A549 (cell line): ENCODE data around the gene RBCK1. TPM values are rescaled to one million over a fixed set of nuclear protein-coding genes. Genes with fewer than 3 reads are reported as not detected.

Experiments
- ATAC-seq, 2 experiments: fragments of 200-7000 bp in 1 of 2; fragments of >200 bp in 1 of 2; cut with Nextera tagmentation in 1 of 2; cut with Tn5 transposase in 1 of 2; 3 replicates each; pipeline versions ENCODE4 v1.8.0 to v1.9.1; 2018 to 2020; ENCODE audit warnings: mild to moderate bottlenecking in 1 of 2, moderate library complexity in 1 of 2
- CTCF ChIA-PET: fragments of 300-600 bp; sonication (Branson Sonifier 250); formaldehyde crosslinking; extraction: SDS; loops from one replicate; lab custom pipeline; 2021; ENCODE audit warnings: antibody characterized with exemption, inconsistent platforms; lab: Yijun Ruan, JAX
- POLR2A ChIA-PET: fragments of 350-600 bp; formaldehyde crosslinking; extraction: SDS; loops from one replicate; lab custom pipeline; 2021; ENCODE audit warnings: antibody characterized with exemption, inconsistent platforms; lab: Yijun Ruan, JAX
- DNase-seq, 2 experiments: peaks; one replicate each; pipeline versions ENCODE4 v3.0.0 to v3.0.0-alpha.2; 2011 to 2016; ENCODE audit warnings: low read depth in 1 of 2, low spot score in 1 of 2
- FAIRE-seq: peaks from 2 replicates; lab custom pipeline; 2011; peaks lifted over from hg19 to GRCh38; lab: Jason Lieb, UNC
- H3K27ac ChIP-seq, 2 experiments: fragments of >200 bp; sonication (Bioruptor Twin); formaldehyde crosslinking; 3 replicates each; pipeline ENCODE4 v1.5.1; 2016 to 2017
- H3K4me1 ChIP-seq: fragments of >200 bp; sonication (Bioruptor Twin); formaldehyde crosslinking; 3 replicates; pipeline ENCODE4 v1.6.1; 2016
- H3K4me2 ChIP-seq: fragments of >200 bp; sonication (Bioruptor Twin); formaldehyde crosslinking; 3 replicates; pipeline ENCODE4 v1.6.1; 2016
- H3K4me3 ChIP-seq: fragments of >200 bp; sonication (Bioruptor Twin); formaldehyde crosslinking; 3 replicates; pipeline ENCODE4 v1.5.1; 2016
- H3K9me3 ChIP-seq: fragments of >200 bp; sonication (Bioruptor Twin); formaldehyde crosslinking; 3 replicates; pipeline ENCODE4 v1.6.1; 2016
- BHLHE40 ChIP-seq: IDR thresholded peaks from 2 replicates; pipeline ENCODE4 v1.6.1; 2012; ENCODE audit warnings: low read depth, low read length, inconsistent platforms
- CHD2 ChIP-seq: fragments of 150-350 bp; IDR thresholded peaks from 2 replicates; pipeline ENCODE4 v1.6.1; 2014; ENCODE audit warnings: low read length; ENCODE audit not compliant: partially characterized antibody
- CHD4 ChIP-seq: fragments of 200-600 bp; sonication (generic); IDR thresholded peaks from 2 replicates; pipeline ENCODE4 v1.6.1; 2016; ENCODE audit warnings: antibody characterized with exemption, mild to moderate bottlenecking, borderline replicate concordance
- EHF ChIP-seq: fragments of 250-450 bp; sonication (Bioruptor Pico); IDR thresholded peaks from 2 replicates; pipeline ENCODE4 v1.5.0; 2020; ENCODE audit warnings: mild to moderate bottlenecking
- FOXS1 ChIP-seq: fragments of 250-450 bp; sonication (Bioruptor Pico); IDR thresholded peaks from 2 replicates; pipeline ENCODE4 v1.5.0; 2020; ENCODE audit warnings: mild to moderate bottlenecking, moderate library complexity
- GATA3 ChIP-seq: IDR thresholded peaks from 2 replicates; pipeline ENCODE4 v1.6.1; 2012; ENCODE audit warnings: borderline replicate concordance
- HDAC2 ChIP-seq: fragments of 200-600 bp; sonication (generic); IDR thresholded peaks from 2 replicates; pipeline ENCODE4 v1.6.1; 2016
- HES2 ChIP-seq: fragments of >200 bp; sonication (Bioruptor Twin); formaldehyde crosslinking; IDR thresholded peaks from 2 replicates; pipeline ENCODE4 v1.6.1; 2016
- HEYL ChIP-seq: fragments of 250-450 bp; sonication (Bioruptor Pico); IDR thresholded peaks from 2 replicates; pipeline ENCODE4 v1.8.0; 2021; ENCODE audit warnings: mild to moderate bottlenecking, moderate library complexity
- HOXA7 ChIP-seq: fragments of 250-450 bp; sonication (Bioruptor Pico); IDR thresholded peaks from 2 replicates; pipeline ENCODE4 v1.5.0; 2020; ENCODE audit warnings: mild to moderate bottlenecking, moderate library complexity
- HOXB13 ChIP-seq: fragments of 250-450 bp; sonication (Bioruptor Pico); IDR thresholded peaks from 2 replicates; pipeline ENCODE4 v1.5.0; 2020; ENCODE audit warnings: low read depth, mild to moderate bottlenecking, moderate library complexity
- MAFK ChIP-seq: fragments of 450-650 bp; IDR thresholded peaks from 2 replicates; pipeline ENCODE4 v1.6.1; 2014; ENCODE audit not compliant: partially characterized antibody
- MYC ChIP-seq: IDR thresholded peaks from 2 replicates; pipeline ENCODE4 v1.6.1; 2012; ENCODE audit warnings: mild to moderate bottlenecking, inconsistent platforms, low read length, improper control_type of control experiment, borderline replicate concordance
- NFE2L2 ChIP-seq: fragments of 150-350 bp; conservative IDR thresholded peaks from 2 replicates; pipeline ENCODE4 v1.6.1; 2014; ENCODE audit warnings: low read length
- NPAS2 ChIP-seq: fragments of 250-450 bp; sonication (Bioruptor Pico); IDR thresholded peaks from 2 replicates; pipeline ENCODE4 v1.8.0; 2022; ENCODE audit warnings: mild to moderate bottlenecking, moderate library complexity, borderline replicate concordance
- NR3C1 ChIP-seq: fragments of >200 bp; sonication (Bioruptor Twin); formaldehyde crosslinking; IDR thresholded peaks from 3 replicates; pipeline ENCODE4 v1.6.1; 2017
- PBX3 ChIP-seq: IDR thresholded peaks from 2 replicates; pipeline ENCODE4 v1.6.1; 2012
- RFX5 ChIP-seq: fragments of 450-650 bp; IDR thresholded peaks from 2 replicates; pipeline ENCODE4 v1.7.1; 2014; ENCODE audit warnings: antibody characterized with exemption, mild to moderate bottlenecking, moderate library complexity
- RNF2 ChIP-seq: fragments of 200-600 bp; sonication (generic); IDR thresholded peaks from 2 replicates; pipeline ENCODE4 v1.6.1; 2016; ENCODE audit warnings: low read depth, mild to moderate bottlenecking, antibody characterized with exemption, moderate library complexity, borderline replicate concordance
- SMC3 ChIP-seq: fragments of >200 bp; sonication (Bioruptor Twin); formaldehyde crosslinking; IDR thresholded peaks from 3 replicates; pipeline ENCODE4 v1.6.1; 2018; ENCODE audit warnings: inconsistent platforms
- SREBF2 ChIP-seq: fragments of 450-650 bp; IDR thresholded peaks from 2 replicates; pipeline ENCODE4 v1.6.1; 2014; ENCODE audit warnings: mild to moderate bottlenecking, moderate library complexity
- TP53 ChIP-seq: fragments of 250-450 bp; sonication (Bioruptor Pico); IDR thresholded peaks from 2 replicates; pipeline ENCODE4 v1.5.0; 2021; ENCODE audit warnings: mild to moderate bottlenecking, moderate library complexity
- ZFP36 ChIP-seq: fragments of 450-650 bp; IDR thresholded peaks from 2 replicates; pipeline ENCODE4 v1.6.1; 2014; ENCODE audit warnings: borderline replicate concordance; ENCODE audit not compliant: partially characterized antibody
- WGBS: methylation state at CpG from one replicate; pipeline ENCODE4 v1.1.6; 2017; ENCODE audit errors: missing lambda C conversion rate; 5-methylcytosine and 5-hydroxymethylcytosine counted together
- polyA plus RNA-seq, 4 experiments: library from polyadenylated mRNA; depleted of rRNA in 3 of 4; stranded (reverse); fragments of >200 nt; fragmentation: RNase III in 1 of 4; extraction: RNeasy Plus Mini Kit Qiagen cat#74134 plus additional on column Dnase treatment in 1 of 4; gene quantifications; 2 replicates in 3 of 4; 3 replicates in 1 of 4; pipeline ENCODE4 v1.2.3, GENCODE V29; 2011 to 2017
- TF ChIP-seq, protein P1 (sequence below): fragments of 200-600 bp; sonication (generic); IDR thresholded peaks from 2 replicates; pipeline ENCODE4 v1.6.1; 2016; ENCODE audit warnings: antibody characterized with exemption, mild to moderate bottlenecking, moderate library complexity
- TF ChIP-seq, protein P2 (sequence below): fragments of >200 bp; sonication (Bioruptor Twin); formaldehyde crosslinking; IDR thresholded peaks from 3 replicates; pipeline ENCODE4 v1.5.1; 2016
- TF ChIP-seq, protein P3 (sequence below): fragments of >200 bp; sonication (Bioruptor Twin); formaldehyde crosslinking; IDR thresholded peaks from 3 replicates; pipeline ENCODE4 v1.6.1; 2016
- TF ChIP-seq, protein P4 (sequence below): fragments of 150-350 bp; IDR thresholded peaks from 2 replicates; pipeline ENCODE4 v1.6.1; 2014; ENCODE audit warnings: low read depth, mild to moderate bottlenecking, low read length
- TF ChIP-seq, protein P5 (sequence below): fragments of 450-650 bp; IDR thresholded peaks from 2 replicates; pipeline ENCODE4 v1.6.1; 2014; ENCODE audit warnings: antibody characterized with exemption

Gene RBCK1
- polyA plus RNA-seq, 2 of the 4 experiments (the other 2 are of a cell fraction): 117 to 222 TPM

DNA sequence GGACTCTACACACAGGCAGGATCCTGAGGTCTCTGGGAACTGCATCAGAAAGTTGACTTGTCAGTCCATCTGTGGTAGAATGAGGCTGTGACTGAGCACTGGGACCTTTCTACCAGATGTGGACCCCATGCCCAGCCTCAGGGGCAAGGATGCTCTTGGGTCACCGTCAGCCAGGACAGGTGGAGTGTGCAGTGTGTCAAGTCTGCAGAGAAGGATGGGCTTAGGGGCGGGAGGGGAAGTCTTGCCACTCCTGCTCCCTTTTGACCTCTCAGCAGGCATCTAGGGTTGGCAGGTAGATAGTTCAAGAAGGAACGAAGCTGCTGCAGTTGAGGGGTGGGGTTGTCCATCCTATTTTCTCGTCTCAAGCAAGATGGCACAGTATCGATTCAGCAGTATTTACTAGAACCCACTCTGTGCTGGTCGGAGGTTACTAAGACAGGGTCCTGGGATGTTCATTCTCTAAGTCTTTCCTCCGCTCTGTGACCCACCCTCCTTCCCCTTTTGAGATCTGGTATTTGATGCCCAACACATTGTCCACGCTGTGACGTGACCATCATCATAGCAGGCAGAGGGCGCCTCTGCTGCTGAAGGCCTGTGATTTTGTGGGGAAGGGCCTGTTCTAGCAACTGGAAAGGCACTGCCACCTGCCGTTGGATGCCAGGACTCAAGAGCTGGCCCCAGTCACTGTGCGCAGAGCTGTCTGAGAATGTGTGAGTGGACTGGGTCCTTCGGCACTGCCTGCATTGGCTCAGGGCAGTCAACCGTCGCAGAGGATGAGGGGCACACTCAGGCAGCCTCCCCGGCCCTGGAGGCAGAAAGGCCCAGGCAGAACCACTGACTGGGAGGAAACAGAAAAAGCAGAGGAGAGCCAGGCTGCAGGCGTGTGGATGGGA, 23.2 kb downstream of the RBCK1 start (continued):
- TF ChIP-seq, protein P1, sequence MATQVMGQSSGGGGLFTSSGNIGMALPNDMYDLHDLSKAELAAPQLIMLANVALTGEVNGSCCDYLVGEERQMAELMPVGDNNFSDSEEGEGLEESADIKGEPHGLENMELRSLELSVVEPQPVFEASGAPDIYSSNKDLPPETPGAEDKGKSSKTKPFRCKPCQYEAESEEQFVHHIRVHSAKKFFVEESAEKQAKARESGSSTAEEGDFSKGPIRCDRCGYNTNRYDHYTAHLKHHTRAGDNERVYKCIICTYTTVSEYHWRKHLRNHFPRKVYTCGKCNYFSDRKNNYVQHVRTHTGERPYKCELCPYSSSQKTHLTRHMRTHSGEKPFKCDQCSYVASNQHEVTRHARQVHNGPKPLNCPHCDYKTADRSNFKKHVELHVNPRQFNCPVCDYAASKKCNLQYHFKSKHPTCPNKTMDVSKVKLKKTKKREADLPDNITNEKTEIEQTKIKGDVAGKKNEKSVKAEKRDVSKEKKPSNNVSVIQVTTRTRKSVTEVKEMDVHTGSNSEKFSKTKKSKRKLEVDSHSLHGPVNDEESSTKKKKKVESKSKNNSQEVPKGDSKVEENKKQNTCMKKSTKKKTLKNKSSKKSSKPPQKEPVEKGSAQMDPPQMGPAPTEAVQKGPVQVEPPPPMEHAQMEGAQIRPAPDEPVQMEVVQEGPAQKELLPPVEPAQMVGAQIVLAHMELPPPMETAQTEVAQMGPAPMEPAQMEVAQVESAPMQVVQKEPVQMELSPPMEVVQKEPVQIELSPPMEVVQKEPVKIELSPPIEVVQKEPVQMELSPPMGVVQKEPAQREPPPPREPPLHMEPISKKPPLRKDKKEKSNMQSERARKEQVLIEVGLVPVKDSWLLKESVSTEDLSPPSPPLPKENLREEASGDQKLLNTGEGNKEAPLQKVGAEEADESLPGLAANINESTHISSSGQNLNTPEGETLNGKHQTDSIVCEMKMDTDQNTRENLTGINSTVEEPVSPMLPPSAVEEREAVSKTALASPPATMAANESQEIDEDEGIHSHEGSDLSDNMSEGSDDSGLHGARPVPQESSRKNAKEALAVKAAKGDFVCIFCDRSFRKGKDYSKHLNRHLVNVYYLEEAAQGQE: no peak
- TF ChIP-seq NPAS2 (CRISPR knock-in tag): no peak
- no peak for TF ChIP-seq EHF
- TF ChIP-seq HDAC2: no peak
- TF ChIP-seq HEYL (CRISPR knock-in tag): no peak
- no peak for TF ChIP-seq RFX5
- no peak for TF ChIP-seq RNF2
- peak; percentile 98 for TF ChIP-seq SMC3
- TF ChIP-seq PBX3: no peak
- TF ChIP-seq NR3C1: no peak
- no peak for TF ChIP-seq MAFK
- TF ChIP-seq FOXS1 (CRISPR knock-in tag): no peak
- 0 out of 2 replicates have a peak, but pooled peaks have one; percentile 28 for TF ChIP-seq GATA3
- no peak for TF ChIP-seq SREBF2
- no peak for TF ChIP-seq HOXB13 (CRISPR knock-in tag)
- no peak for TF ChIP-seq NFE2L2
- TF ChIP-seq HOXA7 (CRISPR knock-in tag): no peak
- TF ChIP-seq, protein P2, sequence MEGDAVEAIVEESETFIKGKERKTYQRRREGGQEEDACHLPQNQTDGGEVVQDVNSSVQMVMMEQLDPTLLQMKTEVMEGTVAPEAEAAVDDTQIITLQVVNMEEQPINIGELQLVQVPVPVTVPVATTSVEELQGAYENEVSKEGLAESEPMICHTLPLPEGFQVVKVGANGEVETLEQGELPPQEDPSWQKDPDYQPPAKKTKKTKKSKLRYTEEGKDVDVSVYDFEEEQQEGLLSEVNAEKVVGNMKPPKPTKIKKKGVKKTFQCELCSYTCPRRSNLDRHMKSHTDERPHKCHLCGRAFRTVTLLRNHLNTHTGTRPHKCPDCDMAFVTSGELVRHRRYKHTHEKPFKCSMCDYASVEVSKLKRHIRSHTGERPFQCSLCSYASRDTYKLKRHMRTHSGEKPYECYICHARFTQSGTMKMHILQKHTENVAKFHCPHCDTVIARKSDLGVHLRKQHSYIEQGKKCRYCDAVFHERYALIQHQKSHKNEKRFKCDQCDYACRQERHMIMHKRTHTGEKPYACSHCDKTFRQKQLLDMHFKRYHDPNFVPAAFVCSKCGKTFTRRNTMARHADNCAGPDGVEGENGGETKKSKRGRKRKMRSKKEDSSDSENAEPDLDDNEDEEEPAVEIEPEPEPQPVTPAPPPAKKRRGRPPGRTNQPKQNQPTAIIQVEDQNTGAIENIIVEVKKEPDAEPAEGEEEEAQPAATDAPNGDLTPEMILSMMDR: peak; percentile 99

DNA sequence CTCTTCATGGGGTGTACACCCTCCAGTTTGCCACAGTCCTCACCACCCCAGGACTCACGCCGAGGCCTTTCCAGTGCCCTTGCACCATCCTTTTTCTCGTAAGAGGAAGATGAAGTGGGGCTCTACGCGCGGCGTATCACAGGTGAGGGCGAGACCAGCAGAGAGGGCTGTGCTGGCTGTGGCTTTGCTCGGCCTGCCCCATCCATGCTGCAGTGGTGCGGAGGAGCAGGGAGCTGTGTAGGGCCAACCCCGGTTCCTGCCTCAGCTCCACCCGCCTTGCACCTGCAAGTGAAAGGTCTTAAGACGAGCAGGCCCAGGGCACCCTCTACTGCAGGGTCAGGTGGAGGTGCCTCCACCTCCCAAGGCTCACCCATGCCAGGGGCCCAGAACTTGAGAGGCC, 24.1 kb downstream of the RBCK1 start:
- 93% methylated on average over 13 of the region's 13 CpGs for WGBS
- ChIA-PET CTCF (interaction anchor here (0.9 to 28.5 kb wide), 30 partner anchors 12 to 307 kb away, joined by 3 to 1229 read pairs (median 6); partner anchors contain the start of genes NRSN2, TBC1D20 and TRIB3), POLR2A (interaction anchor here (1.2 to 2.2 kb wide), 4 partner anchors 25 to 70 kb away, joined by 4 to 13 read pairs (median 8); partner anchors contain the start of gene TRIB3)
- no peaks in the 10 kb centered on the region for H3K9me3 ChIP-seq
- H3K4me2 ChIP-seq: no peak overlapping the region
- no peak for FAIRE-seq
- H3K27ac ChIP-seq: peak overlapping the region in 1 of 2 experiments; percentile 73; a peak in 2 of 6 replicates
- no peak for ATAC-seq
- no peak overlapping the region for H3K4me3 ChIP-seq
- H3K4me1 ChIP-seq: peaks cover 16% of the 10 kb centered on the region
- no peak for DNase-seq
- TF ChIP-seq ZFP36 (no peak), NR3C1 (no peak), CHD4 (no peak), MYC (no peak), CHD2 (no peak), RNF2 (no peak), FOXS1 (CRISPR knock-in tag) (no peak), TP53 (no peak), HES2 (no peak), HDAC2 (no peak), BHLHE40 (no peak)
- TF ChIP-seq, protein P3, sequence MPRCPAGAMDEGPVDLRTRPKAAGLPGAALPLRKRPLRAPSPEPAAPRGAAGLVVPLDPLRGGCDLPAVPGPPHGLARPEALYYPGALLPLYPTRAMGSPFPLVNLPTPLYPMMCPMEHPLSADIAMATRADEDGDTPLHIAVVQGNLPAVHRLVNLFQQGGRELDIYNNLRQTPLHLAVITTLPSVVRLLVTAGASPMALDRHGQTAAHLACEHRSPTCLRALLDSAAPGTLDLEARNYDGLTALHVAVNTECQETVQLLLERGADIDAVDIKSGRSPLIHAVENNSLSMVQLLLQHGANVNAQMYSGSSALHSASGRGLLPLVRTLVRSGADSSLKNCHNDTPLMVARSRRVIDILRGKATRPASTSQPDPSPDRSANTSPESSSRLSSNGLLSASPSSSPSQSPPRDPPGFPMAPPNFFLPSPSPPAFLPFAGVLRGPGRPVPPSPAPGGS: no peak
- TF ChIP-seq, protein P4, sequence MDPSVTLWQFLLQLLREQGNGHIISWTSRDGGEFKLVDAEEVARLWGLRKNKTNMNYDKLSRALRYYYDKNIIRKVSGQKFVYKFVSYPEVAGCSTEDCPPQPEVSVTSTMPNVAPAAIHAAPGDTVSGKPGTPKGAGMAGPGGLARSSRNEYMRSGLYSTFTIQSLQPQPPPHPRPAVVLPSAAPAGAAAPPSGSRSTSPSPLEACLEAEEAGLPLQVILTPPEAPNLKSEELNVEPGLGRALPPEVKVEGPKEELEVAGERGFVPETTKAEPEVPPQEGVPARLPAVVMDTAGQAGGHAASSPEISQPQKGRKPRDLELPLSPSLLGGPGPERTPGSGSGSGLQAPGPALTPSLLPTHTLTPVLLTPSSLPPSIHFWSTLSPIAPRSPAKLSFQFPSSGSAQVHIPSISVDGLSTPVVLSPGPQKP: no peak
- TF ChIP-seq, protein P5, sequence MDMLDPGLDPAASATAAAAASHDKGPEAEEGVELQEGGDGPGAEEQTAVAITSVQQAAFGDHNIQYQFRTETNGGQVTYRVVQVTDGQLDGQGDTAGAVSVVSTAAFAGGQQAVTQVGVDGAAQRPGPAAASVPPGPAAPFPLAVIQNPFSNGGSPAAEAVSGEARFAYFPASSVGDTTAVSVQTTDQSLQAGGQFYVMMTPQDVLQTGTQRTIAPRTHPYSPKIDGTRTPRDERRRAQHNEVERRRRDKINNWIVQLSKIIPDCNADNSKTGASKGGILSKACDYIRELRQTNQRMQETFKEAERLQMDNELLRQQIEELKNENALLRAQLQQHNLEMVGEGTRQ: no peak
